Hepatocyte (in vitro differentiated cells): Measurements from ENCODE around the gene TRAF3IP1. TPM values are rescaled to one million over a fixed set of nuclear protein-coding genes. Genes with fewer than 3 reads are reported as not detected.

ENCODE experiments used
- DNase-seq: peaks from one replicate; pipeline ENCODE4 v3.0.0-alpha.2; 2016; ENCODE audit warnings: low spot score
- H2AFZ ChIP-seq: fragments of 200-600 bp; sonication (generic); 2 replicates; pipeline ENCODE4 v1.6.0; 2016; ENCODE audit warnings: antibody characterized with exemption, mild to moderate bottlenecking
- H3K27ac ChIP-seq: fragments of 200-600 bp; sonication (generic); 2 replicates; pipeline ENCODE4 v1.5.1; 2016; ENCODE audit warnings: mild to moderate bottlenecking
- H3K27me3 ChIP-seq: fragments of 200-600 bp; sonication (generic); 2 replicates; pipeline ENCODE4 v1.6.1; 2016
- H3K36me3 ChIP-seq: fragments of 200-600 bp; sonication (generic); replicated peaks from 2 replicates; pipeline ENCODE4 v1.5.1; 2016; ENCODE audit warnings: low read depth; ENCODE audit not compliant: insufficient read depth
- H3K4me1 ChIP-seq: fragments of 200-600 bp; sonication (generic); 2 replicates; pipeline ENCODE4 v1.5.1; 2016; ENCODE audit warnings: mild to moderate bottlenecking, moderate library complexity; ENCODE audit not compliant: insufficient read depth
- H3K4me2 ChIP-seq: fragments of 200-600 bp; sonication (generic); 2 replicates; pipeline ENCODE4 v1.6.0; 2016
- H3K4me3 ChIP-seq: fragments of 200-600 bp; sonication (generic); 2 replicates; pipeline ENCODE4 v1.5.1; 2016; ENCODE audit warnings: mild to moderate bottlenecking
- H3K79me2 ChIP-seq: fragments of 200-600 bp; sonication (generic); 2 replicates; pipeline ENCODE4 v1.6.0; 2017; ENCODE audit warnings: mild to moderate bottlenecking
- H3K9me2 ChIP-seq: fragments of 200-600 bp; sonication (generic); replicated peaks from 2 replicates; pipeline ENCODE4 v1.6.0; 2017; ENCODE audit warnings: mild to moderate bottlenecking; ENCODE audit not compliant: insufficient read depth
- H3K9me3 ChIP-seq: fragments of 200-600 bp; sonication (generic); 2 replicates; pipeline ENCODE4 v1.5.1; 2016; ENCODE audit warnings: low read depth, mild to moderate bottlenecking
- H4K20me1 ChIP-seq: fragments of 200-600 bp; sonication (generic); 2 replicates; pipeline ENCODE4 v1.6.0; 2016; ENCODE audit warnings: mild to moderate bottlenecking; ENCODE audit not compliant: insufficient read depth, poor library complexity, severe bottlenecking
- CTCF ChIP-seq: fragments of 200-600 bp; sonication (generic); IDR thresholded peaks from 2 replicates; pipeline ENCODE4 v1.5.1; 2016; ENCODE audit warnings: antibody characterized with exemption, mild to moderate bottlenecking; ENCODE audit not compliant: poor library complexity
- EZH2 ChIP-seq: fragments of 200-600 bp; sonication (generic); IDR thresholded peaks from 2 replicates; pipeline ENCODE4 v1.6.1; 2016; ENCODE audit warnings: antibody characterized with exemption, mild to moderate bottlenecking, borderline replicate concordance
- EZH2phosphoT487 ChIP-seq: fragments of 200-600 bp; sonication (generic); IDR thresholded peaks from one replicate; pipeline ENCODE4 v1.6.1; 2018; ENCODE audit warnings: antibody characterized with exemption, mild to moderate bottlenecking, low read depth, moderate library complexity; ENCODE audit not compliant: unreplicated experiment, severe bottlenecking
- WGBS: methylation state at CpG from one replicate; pipeline ENCODE4 v1.1.6; 2016; ENCODE audit warnings: low lambda C conversion rate; ENCODE audit errors: missing lambda C conversion rate; 5-methylcytosine and 5-hydroxymethylcytosine counted together
- polyA plus RNA-seq: library from polyadenylated mRNA; unstranded; fragments of >200 nt; fragmentation: Nextera tagmentation; extraction: Ambion mirVana; gene quantifications from 2 replicates; pipeline ENCODE4 v1.2.1, GENCODE V29; 2016
- total RNA-seq: library from RNA; depleted of rRNA; stranded (reverse); fragments of >200 nt; gene quantifications from 2 replicates; pipeline ENCODE4 v1.2.3, GENCODE V29; 2014

Gene TRAF3IP1
- total and polyA plus RNA-seq, 2 experiments from 2014 or later: 9.0 to 9.1 TPM

- 7% methylated on average over 19 of the region's 24 CpGs for WGBS
- Histone ChIP-seq H3K4me3 (peak overlapping the region; percentile 78), H3K27ac (peak overlapping the region; percentile 99), H3K9me2 (no peaks in the 10 kb centered on the region), H4K20me1 (peaks cover 16% of the 10 kb centered on the region), H3K36me3 (no peaks in the 10 kb centered on the region), H3K9me3 (no peaks in the 10 kb centered on the region), H3K79me2 (peaks cover 41% of the 10 kb centered on the region), H2AFZ (peak overlapping the region; percentile 84), H3K4me2 (peak overlapping the region; percentile 76), H3K27me3 (no peaks in the 10 kb centered on the region), H3K4me1 (peaks cover 32% of the 10 kb centered on the region)
- peak; percentile 59 for DNase-seq
- TF ChIP-seq EZH2phosphoT487 (no peak), CTCF (no peak), EZH2 (no peak)
Measured at GRCh38 chr2:238425979-238426567, 105.8 kb downstream of the TRAF3IP1 start.

DNA sequence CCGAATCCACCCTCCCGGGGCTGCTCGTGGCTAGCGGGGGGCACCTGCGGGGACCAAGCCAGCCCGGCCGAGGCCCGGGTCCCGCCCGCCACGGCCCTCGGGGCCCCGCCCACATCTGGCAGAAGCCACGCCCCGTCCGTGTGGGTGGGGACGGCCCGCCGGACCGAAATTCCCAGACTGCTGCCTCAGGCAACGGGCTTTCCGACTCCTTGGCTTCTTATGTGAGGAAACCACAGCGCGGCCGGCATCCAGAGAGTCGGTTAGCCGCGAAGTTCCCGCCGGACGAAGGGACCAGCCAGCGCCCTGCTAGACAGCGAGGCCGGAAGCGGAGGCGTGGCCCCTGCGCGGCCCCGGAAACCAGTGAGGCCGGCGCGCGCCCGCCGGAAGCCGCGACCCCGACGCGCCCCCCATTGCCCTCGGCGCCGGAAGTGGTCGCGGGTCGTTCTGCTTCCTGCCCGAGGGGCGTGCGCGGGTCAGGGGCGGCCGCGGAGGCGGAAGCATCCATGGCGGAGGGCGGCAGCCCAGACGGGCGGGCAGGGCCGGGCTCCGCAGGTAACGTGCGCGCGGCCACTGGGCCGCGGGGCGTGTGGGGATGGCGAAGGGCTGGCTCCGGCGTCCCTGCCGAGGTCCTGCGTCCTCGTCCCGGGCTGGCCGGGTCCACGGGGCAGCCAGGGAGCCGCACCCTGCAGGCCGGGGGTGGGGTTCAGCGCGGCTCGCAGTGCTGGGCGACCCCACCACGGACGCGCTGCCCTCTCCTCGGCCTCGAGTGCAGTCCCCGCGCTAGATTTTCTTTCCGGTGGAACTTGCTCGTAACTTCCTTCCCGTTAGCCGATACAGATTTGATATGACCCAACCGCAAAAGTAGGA, 106.5 kb downstream of the TRAF3IP1 start, which contains the start of gene ASB1:
Gene ASB1 (plus strand): TSS at position 360 of the 867 bp plus-strand sequence. CDS start 144 bp downstream, at position 504.
- H2AFZ ChIP-seq: peak within 1 kb of the TSS; percentile 84
- peak within 1 kb of the TSS; percentile 76 for H3K4me2 ChIP-seq
- H3K36me3 ChIP-seq: no peaks in the 10 kb centered on the region
- peaks cover 48% of the 10 kb centered on the region for H3K79me2 ChIP-seq
- H3K27ac ChIP-seq: peak within 1 kb of the TSS; percentile 99
- TF ChIP-seq EZH2phosphoT487: no peak
- peaks cover 25% of the 10 kb centered on the region for H3K4me1 ChIP-seq
- peak; percentile 86 for DNase-seq
- H3K4me3 ChIP-seq: peak within 1 kb of the TSS; percentile 78
- peaks cover 16% of the 10 kb centered on the region for H4K20me1 ChIP-seq
- 1% methylated on average over 42 of the region's 104 CpGs for WGBS
- no peaks in the 10 kb centered on the region for H3K9me3 ChIP-seq
- H3K9me2 ChIP-seq: no peaks in the 10 kb centered on the region
- H3K27me3 ChIP-seq: no peaks in the 10 kb centered on the region

- Histone ChIP-seq H3K4me3 (peak overlapping the region; percentile 78), H3K4me2 (peak overlapping the region; percentile 76), H3K9me2 (no peaks in the 10 kb centered on the region), H3K36me3 (no peaks in the 10 kb centered on the region), H2AFZ (peak overlapping the region; percentile 84), H3K27me3 (no peaks in the 10 kb centered on the region), H4K20me1 (peaks cover 20% of the 10 kb centered on the region), H3K27ac (peak overlapping the region; percentile 99), H3K9me3 (no peaks in the 10 kb centered on the region), H3K79me2 (peaks cover 56% of the 10 kb centered on the region), H3K4me1 (peaks cover 23% of the 10 kb centered on the region)
- DNase-seq: peak; percentile 10
- TF ChIP-seq EZH2phosphoT487: no peak
- no peak for TF ChIP-seq CTCF
- TF ChIP-seq EZH2: no peak
- WGBS: 10% methylated on average over 20 of the region's 20 CpGs
Measured at GRCh38 chr2:238427435-238428162, 107.3 kb downstream of the TRAF3IP1 start.
